Vagina (tissue), 2 donors: ENCODE results near the gene NUDCD3. TPM values are rescaled to one million over a fixed set of nuclear protein-coding genes. Genes with fewer than 3 reads are reported as not detected.

Experiments used
- DNase-seq, 2 donors: peaks; one replicate each; pipeline ENCODE4 v3.0.0-alpha.2; 2017; ENCODE audit errors: extremely low spot score in 2 of 2
- H3K27ac ChIP-seq: fragments of 200-600 bp; sonication (generic); one replicate; pipeline ENCODE4 v1.5.1; 2019
- H3K27me3 ChIP-seq: fragments of 200-600 bp; sonication (generic); one replicate; pipeline ENCODE4 v1.5.1; 2019
- H3K36me3 ChIP-seq, 2 donors: fragments of 200-600 bp; sonication (generic); one replicate each; pipeline ENCODE4 v1.5.1; 2017 to 2019
- H3K4me1 ChIP-seq: fragments of 200-600 bp; sonication (generic); one replicate; pipeline ENCODE4 v1.5.1; 2019
- H3K4me3 ChIP-seq, 2 donors: fragments of 200-600 bp; sonication (generic); 1 replicate in 1 of 2; 2 replicates in 1 of 2; pipeline ENCODE4 v1.5.1; 2016 to 2019
- H3K9me3 ChIP-seq: fragments of 200-600 bp; sonication (generic); one replicate; pipeline ENCODE4 v1.5.1; 2019
- CTCF ChIP-seq, 3 experiments: fragments of 450-650 bp in 2 of 3; fragments of 200-600 bp in 1 of 3; sonication (generic) in 1 of 3; IDR thresholded peaks; one replicate each; pipeline ENCODE4 v1.5.1; 2017 to 2019; ENCODE audit warnings: antibody characterized with exemption in 3 of 3, mild to moderate bottlenecking in 2 of 3, moderate library complexity in 2 of 3
- POLR2A ChIP-seq, 2 donors: fragments of 450-650 bp; IDR thresholded peaks; one replicate each; pipeline ENCODE4 v1.6.1; 2017; ENCODE audit warnings: antibody characterized with exemption in 2 of 2, mild to moderate bottlenecking in 2 of 2, moderate library complexity in 2 of 2
- POLR2AphosphoS5 ChIP-seq, 2 donors: sonication (generic); formaldehyde crosslinking; IDR thresholded peaks; one replicate each; pipeline ENCODE4 v1.9.0; 2017; ENCODE audit warnings: antibody characterized with exemption in 2 of 2, mild to moderate bottlenecking in 2 of 2, low read depth in 1 of 2; ENCODE audit not compliant: insufficient read depth in 1 of 2
- intact Hi-C: fragments of 100-400 bp; cut with DNase I; formaldehyde crosslinking; loops from one replicate; pipeline ENCODE4 v1.15.1; 2023
- total RNA-seq: library from RNA; depleted of rRNA; stranded (reverse); fragments of >200 nt; gene quantifications from one replicate; pipeline ENCODE4 v1.2.3, GENCODE V29; 2016

Gene NUDCD3
- total RNA-seq, 1 donor from 2014 or later: 48.6 TPM

DNA sequence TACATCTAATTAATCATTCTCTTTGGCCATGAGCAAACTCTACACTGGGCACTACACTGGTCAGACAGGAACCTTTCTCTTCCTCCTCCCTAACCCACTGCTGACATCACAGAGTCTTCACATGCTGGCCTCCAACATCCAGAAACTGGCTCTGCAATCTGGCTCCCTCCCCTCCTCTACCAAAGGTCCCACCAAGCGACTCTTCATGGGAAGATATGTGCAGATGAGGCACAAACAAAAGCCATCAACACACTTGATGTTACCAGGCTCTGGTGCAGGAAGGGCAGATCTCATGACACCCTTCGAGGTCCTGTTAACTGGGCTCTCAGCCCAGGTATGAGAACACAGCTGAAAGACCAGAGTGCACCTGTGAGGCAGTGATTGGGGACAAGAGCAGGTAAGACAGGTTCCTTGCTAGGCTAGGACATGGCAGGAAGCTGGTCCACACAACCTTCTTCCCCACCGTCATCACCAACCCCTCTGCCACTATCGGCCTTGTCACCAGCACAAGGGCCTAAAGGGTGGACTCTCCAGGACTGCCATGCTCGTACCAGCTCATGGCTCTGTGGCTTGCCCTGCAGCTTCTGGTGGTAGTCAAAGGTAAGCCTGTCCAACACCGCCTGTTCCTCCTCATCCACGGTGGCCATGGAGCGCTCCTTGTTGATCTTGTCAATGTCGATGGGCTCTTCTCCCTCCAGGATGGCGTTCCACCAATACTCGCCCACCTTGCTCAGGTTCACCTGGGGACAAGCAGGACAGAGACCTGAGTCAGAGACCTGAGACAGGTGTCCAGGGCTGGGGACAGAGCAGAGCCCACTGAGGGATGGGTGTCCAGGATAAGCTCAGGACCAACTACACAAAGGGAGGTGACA is 98.5 kb downstream of the NUDCD3 start:
- H3K4me3 ChIP-seq: no peak overlapping the region
- peaks cover 0 to 65% of the 10 kb centered on the region in 2 donors for H3K36me3 ChIP-seq
- no peaks in the 10 kb centered on the region for H3K27me3 ChIP-seq
- no peaks in the 10 kb centered on the region for H3K9me3 ChIP-seq
- DNase-seq: peak; percentile 78 to 88
- H3K4me1 ChIP-seq: no peaks in the 10 kb centered on the region
- H3K27ac ChIP-seq: no peak overlapping the region
- TF ChIP-seq CTCF (IDR thresholded peaks at IDR 0.05): no peak
- no peak for TF ChIP-seq POLR2AphosphoS5 (IDR thresholded peaks at IDR 0.05; ENCODE audit: insufficient read depth in 1 of 2, low read depth in 1 of 2)
- TF ChIP-seq POLR2A (IDR thresholded peaks at IDR 0.05): no peak
- intact Hi-C loops: no loop called here

DNA sequence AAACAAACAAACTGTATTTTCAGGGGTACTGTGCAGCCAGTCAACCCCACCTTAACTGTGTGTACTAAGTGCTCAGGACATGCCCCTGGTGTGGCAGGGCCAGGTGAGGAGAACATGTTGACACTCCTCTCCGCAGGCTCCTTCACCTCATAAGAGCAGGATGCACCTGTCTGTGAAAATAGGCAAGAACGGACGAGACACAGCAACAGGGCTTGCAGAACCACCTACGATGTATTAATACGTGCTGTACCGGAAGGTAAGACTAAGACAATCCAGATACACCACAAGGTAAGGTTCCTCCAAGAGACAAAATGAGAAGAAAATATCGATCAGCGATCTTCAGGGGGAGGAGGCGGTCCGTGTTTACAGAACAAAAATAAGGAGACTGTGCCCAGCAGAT is 99.3 kb downstream of the NUDCD3 start:
- no peaks in the 10 kb centered on the region for H3K9me3 ChIP-seq
- intact Hi-C loops: no loop called here
- DNase-seq: peak; percentile 22 to 79
- no peak overlapping the region for H3K4me3 ChIP-seq
- H3K4me1 ChIP-seq: no peaks in the 10 kb centered on the region
- peaks cover 0 to 70% of the 10 kb centered on the region in 2 donors for H3K36me3 ChIP-seq
- TF ChIP-seq CTCF (IDR thresholded peaks at IDR 0.05) (no peak), POLR2A (IDR thresholded peaks at IDR 0.05) (no peak), POLR2AphosphoS5 (IDR thresholded peaks at IDR 0.05; ENCODE audit: insufficient read depth in 1 of 2, low read depth in 1 of 2) (no peak)
- H3K27ac ChIP-seq: no peak overlapping the region
- H3K27me3 ChIP-seq: no peaks in the 10 kb centered on the region

GRCh38 chr7:44390701-44391100 is 99.8 kb downstream of the NUDCD3 start:
- Histone ChIP-seq H3K9me3 (no peaks in the 10 kb centered on the region), H3K36me3 (peaks cover 0 to 74% of the 10 kb centered on the region in 2 donors), H3K4me1 (no peaks in the 10 kb centered on the region), H3K27me3 (no peaks in the 10 kb centered on the region), H3K27ac (no peak overlapping the region), H3K4me3 (no peak overlapping the region)
- intact Hi-C loops: no loop called here
- TF ChIP-seq POLR2AphosphoS5 (IDR thresholded peaks at IDR 0.05; ENCODE audit: insufficient read depth in 1 of 2, low read depth in 1 of 2): no peak
- no peak for TF ChIP-seq POLR2A (IDR thresholded peaks at IDR 0.05)
- no peak for TF ChIP-seq CTCF (IDR thresholded peaks at IDR 0.05)
- DNase-seq: peak; percentile 61 to 65

DNA sequence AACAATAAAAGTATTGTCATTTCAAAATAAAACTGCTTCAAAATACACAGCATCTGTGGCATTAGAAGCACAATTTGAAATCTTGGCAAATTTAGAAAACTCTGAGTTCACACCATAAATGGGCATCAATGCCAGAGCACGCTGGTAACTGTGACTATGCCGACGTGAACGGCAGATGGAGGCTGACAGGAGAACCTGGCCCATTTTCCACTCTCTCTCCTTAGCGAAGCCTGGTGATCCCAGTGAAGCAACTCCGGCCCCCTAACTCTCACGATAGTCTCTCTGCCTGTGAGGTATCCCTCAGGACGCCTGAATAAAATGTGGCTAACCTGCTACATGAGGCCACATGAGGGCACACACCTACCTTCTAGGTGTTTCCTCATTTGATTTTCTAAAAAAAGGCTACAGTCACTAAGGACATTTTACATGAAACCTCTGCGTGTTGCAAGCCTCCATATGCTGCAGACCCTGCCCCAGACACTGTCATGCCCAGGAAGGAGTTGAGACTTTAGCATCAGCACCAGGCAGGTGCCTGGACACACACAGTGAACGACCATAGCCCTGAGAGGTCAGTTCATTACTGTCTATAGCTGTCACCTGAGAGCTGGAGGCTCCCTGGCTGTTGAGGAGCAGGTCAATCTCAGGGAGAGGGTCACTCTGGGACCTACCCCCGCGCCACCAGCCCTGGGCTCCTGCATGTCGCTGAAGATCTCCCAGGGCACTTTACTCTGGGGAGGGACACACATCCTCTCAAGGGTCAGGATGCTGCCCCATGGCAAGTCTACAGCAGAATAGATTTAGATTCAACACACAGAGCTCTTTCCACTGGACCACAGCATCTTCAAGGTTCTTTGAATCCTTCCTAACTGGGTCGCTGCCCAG is 102.1 kb downstream of the NUDCD3 start:
- H3K36me3 ChIP-seq: peaks cover 0 to 67% of the 10 kb centered on the region in 2 donors
- no peak for TF ChIP-seq POLR2AphosphoS5 (IDR thresholded peaks at IDR 0.05; ENCODE audit: insufficient read depth in 1 of 2, low read depth in 1 of 2)

GRCh38 chr7:44387389-44387788 is 103.1 kb downstream of the NUDCD3 start:
- Histone ChIP-seq H3K4me1 (no peaks in the 10 kb centered on the region), H3K27ac (no peak overlapping the region), H3K9me3 (no peaks in the 10 kb centered on the region), H3K36me3 (peaks cover 0 to 72% of the 10 kb centered on the region in 2 donors), H3K27me3 (no peaks in the 10 kb centered on the region), H3K4me3 (no peak overlapping the region)
- TF ChIP-seq CTCF (IDR thresholded peaks at IDR 0.05): no peak
- TF ChIP-seq POLR2AphosphoS5 (IDR thresholded peaks at IDR 0.05; ENCODE audit: insufficient read depth in 1 of 2, low read depth in 1 of 2): no peak
- TF ChIP-seq POLR2A (IDR thresholded peaks at IDR 0.05): no peak
- intact Hi-C loops: no loop called here
- DNase-seq: peak in 1 of 2 donors; percentile 69

More for the DNA sequence above, 102.1 kb downstream of the NUDCD3 start:
- peak; percentile 28 to 60 for DNase-seq
- Histone ChIP-seq H3K27ac (no peak overlapping the region), H3K4me3 (no peak overlapping the region), H3K27me3 (no peaks in the 10 kb centered on the region), H3K9me3 (no peaks in the 10 kb centered on the region), H3K4me1 (no peaks in the 10 kb centered on the region)
- intact Hi-C loops: no loop called here
